Fibroblast of mammary gland (primary cell): ENCODE measurements around the gene PRAMEF18.
A peak's percentile ranks its signal among the peaks of the same experiment; 100 is the strongest.
"Not testable (repeated sequence)": the region's sequence is repeated elsewhere in the genome, so short reads cannot be mapped to it uniquely, and the experiment has no call there.

Experiments
- DNase-seq: peaks from one replicate; pipeline ENCODE4 v3.0.0-alpha.2; 2010; ENCODE audit warnings: low read depth
- H3K4me3 ChIP-seq: 2 replicates; pipeline ENCODE4 v1.5.1; 2011; ENCODE audit warnings: low read depth, mild to moderate bottlenecking, low read length, moderate library complexity; ENCODE audit not compliant: control insufficient read depth
- CTCF ChIP-seq: conservative IDR thresholded peaks from 2 replicates; pipeline ENCODE4 v1.5.1; 2011; ENCODE audit warnings: low read depth, low read length, inconsistent platforms; ENCODE audit not compliant: control insufficient read depth, insufficient read depth

PRAMEF18 gene

DNA sequence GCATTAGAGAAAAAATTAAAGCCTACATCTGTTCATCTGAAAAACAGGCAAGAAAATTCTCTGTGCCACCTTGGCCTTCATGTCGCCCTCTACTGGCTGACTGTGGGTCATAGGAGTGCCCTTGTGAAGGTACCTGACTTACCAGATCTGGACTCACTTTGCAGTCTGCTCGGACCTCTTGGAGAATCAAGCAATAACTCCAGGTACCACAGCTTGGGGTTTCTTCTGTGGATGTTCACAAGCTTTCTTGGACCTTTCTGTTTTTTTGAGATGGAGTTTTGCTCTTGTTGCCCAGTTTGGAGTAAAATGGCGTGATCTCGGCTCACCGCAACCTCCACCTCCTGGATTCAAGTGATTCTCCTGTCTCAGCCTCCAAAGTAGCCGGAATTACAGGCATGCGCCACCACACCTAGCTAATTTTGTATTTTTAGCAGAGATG, 2.4 kb upstream of the PRAMEF18 start:
- DNase-seq: no peak
- H3K4me3 ChIP-seq: no peak overlapping the region
- TF ChIP-seq CTCF: peak; percentile 21

- DNase-seq, H3K4me3 ChIP-seq: not testable (repeated sequence)
Observed at GRCh38 chr1:13227271-13228055, 1.5 kb upstream of the PRAMEF18 start.

GRCh38 chr1:13224480-13225060, 1.4 kb downstream of the PRAMEF18 start:
- no peak for DNase-seq
- no peak overlapping the region for H3K4me3 ChIP-seq
- TF ChIP-seq CTCF: no peak

- not testable (repeated sequence) for DNase-seq, H3K4me3 ChIP-seq
Observed at GRCh38 chr1:13222788-13223187, 3.2 kb downstream of the PRAMEF18 start.

GRCh38 chr1:13219203-13219602, 6.8 kb downstream of the PRAMEF18 start:
- DNase-seq: not testable (repeated sequence)

DNA sequence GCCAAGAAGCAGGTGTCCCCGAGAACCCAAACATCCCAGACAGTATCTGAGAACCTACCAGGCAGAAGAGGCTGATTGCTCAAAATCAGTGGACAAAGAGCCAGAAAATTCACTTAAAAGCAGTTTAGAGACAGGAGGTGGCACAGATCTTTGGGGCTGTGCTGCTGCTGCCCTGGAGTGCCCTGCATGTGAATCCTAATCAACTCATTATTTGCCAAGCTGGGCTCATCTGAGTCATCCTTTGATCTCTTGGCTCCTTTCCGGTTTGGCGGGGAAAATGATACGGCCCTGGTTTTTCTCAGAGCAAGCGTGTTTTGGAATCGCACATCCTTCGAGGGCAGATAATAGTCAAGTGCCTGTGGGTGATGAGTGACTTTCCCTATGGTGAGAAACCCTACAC, 9.3 kb downstream of the PRAMEF18 start:
- DNase-seq, H3K4me3 ChIP-seq: not testable (repeated sequence)

More at GRCh38 chr1:13219203-13219602, 6.8 kb downstream of the PRAMEF18 start:
- H3K4me3 ChIP-seq: not testable (repeated sequence)

- H3K4me3 ChIP-seq, DNase-seq: not testable (repeated sequence)
Observed at GRCh38 chr1:13208712-13209111, 17.2 kb downstream of the PRAMEF18 start.

- not testable (repeated sequence) for DNase-seq, H3K4me3 ChIP-seq
Observed at GRCh38 chr1:13201309-13201708, 24.6 kb downstream of the PRAMEF18 start, which contains the start of gene PRAMEF13. TSS of gene PRAMEF13 (minus strand) at chr1:13201409. CDS start at chr1:13199589, 1,820 bp downstream.
